ENCODE data around the gene ACAP2.

DNA sequence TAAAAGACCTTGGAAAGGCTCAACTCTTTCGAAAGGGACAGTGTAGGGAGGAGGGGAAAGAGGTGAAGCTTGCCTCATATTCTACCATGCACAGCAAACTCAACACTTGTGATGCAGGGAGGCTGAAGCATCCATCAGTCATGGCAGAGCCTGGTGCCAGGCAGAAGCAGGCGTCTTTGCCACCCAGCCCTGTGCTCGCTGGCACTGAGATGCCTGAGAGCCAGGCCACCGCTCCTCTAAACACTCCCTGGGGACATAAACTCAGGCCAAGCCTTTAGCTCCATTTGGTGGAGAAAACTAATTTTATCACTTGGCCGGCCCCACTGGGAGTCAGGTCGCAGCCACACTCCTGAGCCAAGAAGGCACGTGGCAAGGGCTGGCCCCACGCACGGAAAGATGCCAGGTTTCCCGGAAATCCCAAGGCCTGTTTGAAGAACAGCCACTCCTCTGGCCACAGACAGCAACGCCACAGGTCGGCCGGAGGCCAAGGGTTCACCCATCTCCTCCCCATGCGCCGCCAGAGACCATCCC is 202.6 kb downstream of the ACAP2 start:
- TF ChIP-seq RFX5 (IDR thresholded peaks at IDR 0.05) = no peak
- TF ChIP-seq RARB (CRISPR knock-in tag; IDR thresholded peaks at IDR 0.05) = no peak
- TF ChIP-seq, protein P1, sequence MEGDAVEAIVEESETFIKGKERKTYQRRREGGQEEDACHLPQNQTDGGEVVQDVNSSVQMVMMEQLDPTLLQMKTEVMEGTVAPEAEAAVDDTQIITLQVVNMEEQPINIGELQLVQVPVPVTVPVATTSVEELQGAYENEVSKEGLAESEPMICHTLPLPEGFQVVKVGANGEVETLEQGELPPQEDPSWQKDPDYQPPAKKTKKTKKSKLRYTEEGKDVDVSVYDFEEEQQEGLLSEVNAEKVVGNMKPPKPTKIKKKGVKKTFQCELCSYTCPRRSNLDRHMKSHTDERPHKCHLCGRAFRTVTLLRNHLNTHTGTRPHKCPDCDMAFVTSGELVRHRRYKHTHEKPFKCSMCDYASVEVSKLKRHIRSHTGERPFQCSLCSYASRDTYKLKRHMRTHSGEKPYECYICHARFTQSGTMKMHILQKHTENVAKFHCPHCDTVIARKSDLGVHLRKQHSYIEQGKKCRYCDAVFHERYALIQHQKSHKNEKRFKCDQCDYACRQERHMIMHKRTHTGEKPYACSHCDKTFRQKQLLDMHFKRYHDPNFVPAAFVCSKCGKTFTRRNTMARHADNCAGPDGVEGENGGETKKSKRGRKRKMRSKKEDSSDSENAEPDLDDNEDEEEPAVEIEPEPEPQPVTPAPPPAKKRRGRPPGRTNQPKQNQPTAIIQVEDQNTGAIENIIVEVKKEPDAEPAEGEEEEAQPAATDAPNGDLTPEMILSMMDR (IDR thresholded peaks at IDR 0.05) = no peak
- no peak for TF ChIP-seq EP300 (IDR thresholded peaks at IDR 0.05)

All from A549 (cell line).